SK-MEL-5 (cell line): Measurements from ENCODE around the gene KCNAB2. TPM values are rescaled to one million over a fixed set of nuclear protein-coding genes. Genes with fewer than 3 reads are reported as not detected.
A peak's percentile ranks its signal among the peaks of the same experiment; 100 is the strongest.
"Not testable (repeated sequence)": the region's sequence is repeated elsewhere in the genome, so short reads cannot be mapped to it uniquely, and the experiment has no call there.

Experiments
- DNase-seq: peaks from one replicate; pipeline ENCODE4 v3.0.0-alpha.2; 2016; ENCODE audit warnings: low read depth, low spot score
- in situ Hi-C: cut with HindIII; loops from 2 replicates; pipeline ENCODE4 v1.10.0; 2016; ENCODE audit warnings: low sequenced_read_pairs, high pct_unique_total_duplicates, low pct_unique_long_range_greater_than_20kb
- total RNA-seq: library from RNA; depleted of rRNA; stranded (reverse); fragments of >200 nt; shearing (Covaris generic); gene quantifications from 2 replicates; pipeline ENCODE4 v1.2.3, GENCODE V29; 2014

The KCNAB2 gene
- total RNA-seq, 1 experiment from 2014 or later: 70.3 TPM

- in situ Hi-C loops: no loop called here
- no peak for DNase-seq
Measured at GRCh38 chr1:6008084-6008415, 37.6 kb upstream of the KCNAB2 start.

- in situ Hi-C loops: no loop called here
Measured at GRCh38 chr1:6008696-6009095, 37.0 kb upstream of the KCNAB2 start.

DNA sequence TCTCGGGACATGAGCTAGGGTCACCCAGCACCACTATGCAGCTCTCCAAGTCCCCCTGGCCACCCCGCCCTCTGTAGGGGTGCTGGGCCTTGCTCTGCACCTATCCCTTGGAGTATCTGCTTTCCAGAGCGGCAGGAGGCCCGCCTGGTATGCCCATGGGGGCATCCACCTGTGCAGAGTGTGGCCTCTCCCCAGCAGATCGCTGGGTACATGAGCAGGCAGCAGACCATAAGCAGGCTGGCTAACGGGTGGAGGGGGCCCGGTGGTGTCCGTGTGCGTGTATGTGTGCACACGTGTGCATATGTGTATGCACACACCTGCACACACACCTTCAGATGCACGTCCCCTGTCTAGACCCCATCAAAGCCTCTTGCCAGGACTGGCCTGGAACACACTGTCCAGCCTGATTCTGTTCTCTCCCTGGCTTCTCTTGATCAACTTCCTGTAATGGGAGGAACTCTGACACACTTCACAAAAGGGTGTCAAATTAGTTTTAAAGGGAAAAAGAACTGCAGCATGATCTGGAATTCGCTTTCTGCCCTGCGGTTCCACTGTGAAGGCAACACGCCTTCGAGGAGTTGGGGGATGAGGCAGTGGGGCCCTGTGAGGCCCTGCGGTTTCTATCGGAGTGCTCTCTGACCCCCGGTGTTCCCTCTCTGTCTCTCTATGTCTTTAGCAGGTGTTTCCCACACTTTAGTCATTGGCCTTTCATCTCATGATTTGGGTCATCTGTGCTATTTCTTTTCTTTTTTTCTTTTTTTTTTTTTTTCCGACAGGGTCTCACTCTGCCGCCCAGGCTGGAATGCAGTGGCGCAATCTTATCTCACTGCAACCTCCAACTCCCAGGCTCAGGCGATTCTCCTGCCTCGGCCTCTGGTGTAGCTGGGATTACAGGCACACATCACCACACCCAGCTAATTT, 36.3 kb upstream of the KCNAB2 start:
- DNase-seq: no peak
- in situ Hi-C loops: no loop called here

More at GRCh38 chr1:6008696-6009095, 37.0 kb upstream of the KCNAB2 start:
- DNase-seq: no peak

GRCh38 chr1:6010554-6010953, 35.1 kb upstream of the KCNAB2 start:
- no peak for DNase-seq
- in situ Hi-C loops: no loop called here

DNA sequence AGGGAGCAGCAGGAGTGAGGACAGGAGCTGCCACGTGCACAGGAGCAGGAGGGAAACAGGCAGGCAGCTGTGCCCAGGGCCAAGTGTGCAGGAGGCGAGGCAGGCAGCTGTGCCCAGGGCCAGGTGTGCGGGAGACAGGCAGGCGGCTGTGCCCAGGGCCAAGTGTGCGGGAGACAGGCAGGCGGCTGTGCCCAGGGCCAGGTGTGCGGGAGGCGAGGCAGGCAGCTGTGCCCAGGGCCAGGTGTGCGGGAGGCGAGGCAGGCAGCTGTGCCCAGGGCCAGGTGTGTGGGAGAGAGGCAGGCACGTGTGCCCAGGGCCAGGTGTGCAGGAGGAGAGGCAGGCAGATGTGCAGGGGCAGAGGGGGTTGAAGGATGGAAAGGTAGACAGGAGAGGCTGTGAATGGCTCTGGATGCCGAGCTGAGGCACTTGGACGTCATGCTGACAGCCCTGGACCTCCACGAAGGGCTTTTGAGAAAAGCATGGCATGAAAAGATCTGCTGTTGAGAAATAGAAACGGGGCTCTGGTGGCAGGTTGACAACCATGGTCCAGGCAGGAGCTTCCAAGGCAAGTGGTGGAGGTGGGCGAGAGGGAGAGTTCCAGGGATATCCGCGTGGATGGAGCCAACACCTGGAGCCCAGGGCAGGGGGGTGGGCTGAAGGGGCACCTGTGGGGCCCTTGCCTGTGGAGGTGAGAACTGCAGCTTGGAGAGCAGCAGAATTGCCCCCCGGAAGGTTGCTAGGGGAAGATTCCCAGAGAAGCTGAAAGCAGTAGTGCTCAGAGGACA, 34.3 kb upstream of the KCNAB2 start:
- no peak for DNase-seq
- in situ Hi-C loops: no loop called here

GRCh38 chr1:6011946-6012258, 33.8 kb upstream of the KCNAB2 start:
- in situ Hi-C loops: no loop called here
- no peak for DNase-seq

GRCh38 chr1:6012529-6013318, 33.0 kb upstream of the KCNAB2 start:
- no peak for DNase-seq
- in situ Hi-C loops: no loop called here

GRCh38 chr1:6013491-6013890, 32.2 kb upstream of the KCNAB2 start:
- no peak for DNase-seq
- in situ Hi-C loops: no loop called here

- in situ Hi-C loops: no loop called here
Measured at GRCh38 chr1:6014130-6014999, 31.3 kb upstream of the KCNAB2 start.

DNA sequence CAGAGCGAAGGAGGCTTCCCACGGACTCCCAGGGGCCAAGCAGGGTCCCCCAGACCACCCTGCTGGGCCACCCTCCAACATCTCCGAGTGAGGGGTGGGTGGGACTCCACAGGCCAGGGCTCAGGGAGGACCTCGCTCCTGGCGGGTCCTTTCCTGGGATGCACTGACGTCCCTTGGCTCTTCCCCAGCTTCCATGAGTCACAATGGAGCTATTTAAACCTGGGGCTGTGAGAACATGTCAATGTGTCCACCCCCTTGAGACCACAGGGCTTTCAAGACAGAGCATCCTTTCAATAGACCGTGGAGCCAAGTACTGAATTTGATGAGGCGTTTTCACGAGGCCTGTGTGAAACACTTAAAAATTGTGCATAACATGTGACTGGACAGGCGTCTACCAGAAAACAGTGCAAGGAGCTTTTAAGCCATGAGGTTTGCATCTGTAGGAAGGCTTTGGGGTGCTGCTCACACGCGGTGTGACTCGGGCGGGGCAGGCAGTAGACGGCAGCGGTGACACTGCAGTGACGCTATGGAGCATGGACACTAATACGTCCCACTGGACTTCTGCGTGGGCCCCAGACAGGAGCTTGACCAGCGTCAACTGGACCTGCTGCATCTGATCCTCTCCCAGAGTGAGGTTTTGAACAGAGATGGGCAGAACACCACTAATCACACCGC, 29.4 kb upstream of the KCNAB2 start:
- in situ Hi-C loops: no loop called here
- DNase-seq: peak; percentile 99

More at GRCh38 chr1:6014130-6014999, 31.3 kb upstream of the KCNAB2 start:
- DNase-seq: no peak

- DNase-seq, in situ Hi-C loops: not testable (repeated sequence)
Measured at GRCh38 chr1:6017654-6018053, 28.0 kb upstream of the KCNAB2 start.

- in situ Hi-C loops: no loop called here
- DNase-seq: no peak
Measured at GRCh38 chr1:6019166-6019845, 26.4 kb upstream of the KCNAB2 start.

DNA sequence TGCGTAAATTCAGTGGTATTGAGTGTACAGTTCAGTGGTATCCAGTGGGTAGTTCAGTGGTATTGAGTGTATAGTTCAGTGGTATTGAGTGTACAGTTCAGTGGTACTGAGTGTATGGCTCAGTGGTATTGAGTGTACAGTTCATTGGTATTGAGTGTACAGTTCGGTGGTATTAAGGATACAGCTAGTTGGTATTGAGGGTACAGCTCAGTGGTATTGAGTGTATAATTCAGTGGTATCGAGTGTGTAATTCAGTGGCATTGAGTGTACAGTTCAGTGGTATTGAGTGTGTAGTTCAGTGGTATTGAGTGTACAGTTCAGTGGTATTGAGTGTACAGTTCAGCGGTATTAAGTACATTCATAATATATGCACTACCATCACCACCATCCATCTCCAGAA, 23.5 kb upstream of the KCNAB2 start:
- no peak for DNase-seq
- in situ Hi-C loops: no loop called here

DNA sequence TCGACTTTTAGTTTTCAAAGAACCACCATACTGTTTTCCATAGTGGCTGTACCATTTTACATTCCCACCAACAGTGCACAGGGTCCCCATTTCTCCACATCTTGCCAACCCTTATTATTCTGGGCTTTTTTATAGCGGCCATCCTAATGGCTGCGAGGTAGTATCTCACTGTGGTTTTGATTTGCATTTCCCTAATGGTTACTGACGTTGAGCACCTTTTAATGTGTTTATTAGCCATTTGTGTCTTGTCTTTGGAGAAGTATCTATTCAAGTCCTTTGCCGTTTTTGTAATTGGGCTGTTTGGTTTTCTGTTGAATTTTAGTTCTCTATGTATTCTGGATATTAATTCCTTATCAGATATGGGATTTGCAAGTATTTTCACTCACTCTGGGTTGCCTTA, 22.3 kb upstream of the KCNAB2 start:
- DNase-seq: no peak
- in situ Hi-C loops: no loop called here

DNA sequence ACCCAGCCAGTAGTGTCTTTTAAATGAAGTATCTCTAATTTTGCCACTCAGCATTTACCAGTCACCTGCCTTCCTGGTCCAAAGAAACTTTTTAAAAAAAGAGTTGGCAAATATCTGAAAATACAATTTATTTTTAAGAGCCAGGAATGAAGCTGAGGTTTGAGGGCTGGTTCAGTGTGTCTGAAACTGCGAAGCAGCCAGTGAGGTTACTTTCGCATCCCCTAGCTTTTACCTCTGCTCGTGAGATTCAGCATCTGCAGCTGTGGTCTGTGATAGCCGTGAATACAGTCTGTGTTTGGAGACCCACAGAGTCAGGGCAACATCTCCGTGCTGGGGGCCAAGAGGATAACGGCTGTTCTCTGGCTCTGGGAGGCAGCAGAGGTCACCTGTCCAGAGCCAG, 21.3 kb upstream of the KCNAB2 start:
- DNase-seq: no peak
- in situ Hi-C loops: no loop called here

- DNase-seq: no peak
- in situ Hi-C loops: no loop called here
Measured at GRCh38 chr1:6025269-6026094, 20.2 kb upstream of the KCNAB2 start.
